Measurements from ENCODE around the gene ETFDH.
"Not testable (repeated sequence)": the region's sequence is repeated elsewhere in the genome, so short reads cannot be mapped to it uniquely, and the experiment has no call there.

Gene ETFDH

GRCh38 chr4:158644760-158645159, 27.3 kb upstream of the ETFDH start:
- H3K4me3 ChIP-seq (ENCODE audit: low read depth, low read length): no peak overlapping the region
- TF ChIP-seq CTCF (IDR thresholded peaks at IDR 0.05; ENCODE audit: borderline replicate concordance, insufficient read depth, low read depth, low read length): no peak

- H3K4me3 ChIP-seq (ENCODE audit: low read depth, low read length): no peak overlapping the region
- no peak for TF ChIP-seq CTCF (IDR thresholded peaks at IDR 0.05; ENCODE audit: borderline replicate concordance, insufficient read depth, low read depth, low read length)
Measured at GRCh38 chr4:158649111-158649680, 22.9 kb upstream of the ETFDH start.

DNA sequence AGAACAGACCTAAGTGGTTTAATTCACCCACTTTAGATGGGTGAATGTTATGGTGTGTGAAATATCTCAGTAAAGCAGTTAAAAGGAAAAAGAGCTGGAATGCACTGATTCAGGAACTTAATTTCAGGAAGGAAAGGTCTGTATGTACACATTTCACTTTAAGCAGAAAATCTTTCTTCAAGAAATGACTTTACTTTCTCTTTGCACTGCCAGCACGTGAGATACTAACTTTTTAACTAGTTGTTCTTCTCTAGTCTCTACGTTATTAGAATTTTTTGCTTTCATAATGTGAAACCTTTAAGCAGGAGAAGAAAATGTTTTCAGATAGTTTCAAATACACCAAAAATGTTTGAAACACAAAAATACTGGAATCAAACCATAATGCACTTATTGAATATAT, 19.2 kb upstream of the ETFDH start:
- no peak for TF ChIP-seq CTCF (IDR thresholded peaks at IDR 0.05; ENCODE audit: borderline replicate concordance, insufficient read depth, low read depth, low read length)
- H3K4me3 ChIP-seq (ENCODE audit: low read depth, low read length): no peak overlapping the region

DNA sequence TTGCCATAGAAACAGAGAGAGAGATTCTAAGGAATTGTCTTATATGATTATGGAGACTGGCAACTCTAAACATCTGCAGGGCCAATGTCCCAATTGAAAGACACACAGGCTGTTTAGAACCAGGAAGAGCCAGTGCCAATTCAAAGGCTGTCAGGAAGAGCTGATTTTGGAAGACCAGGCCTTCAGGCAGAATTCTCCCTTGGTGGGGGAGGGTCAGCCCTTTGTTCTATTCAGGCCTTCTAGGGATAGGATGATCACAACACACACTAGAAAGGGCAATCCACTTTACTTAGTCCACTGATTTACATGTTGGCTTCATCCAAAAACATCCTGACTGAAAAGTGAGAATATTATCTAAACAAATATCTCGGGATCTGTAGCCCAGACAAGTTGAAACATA, 15.7 kb upstream of the ETFDH start:
- H3K4me3 ChIP-seq (ENCODE audit: low read depth, low read length): no peak overlapping the region
- no peak for TF ChIP-seq CTCF (IDR thresholded peaks at IDR 0.05; ENCODE audit: borderline replicate concordance, insufficient read depth, low read depth, low read length)

GRCh38 chr4:158657291-158657690, 14.8 kb upstream of the ETFDH start:
- no peak overlapping the region for H3K4me3 ChIP-seq (ENCODE audit: low read depth, low read length)
- TF ChIP-seq CTCF (IDR thresholded peaks at IDR 0.05; ENCODE audit: borderline replicate concordance, insufficient read depth, low read depth, low read length): no peak

- H3K4me3 ChIP-seq (ENCODE audit: low read depth, low read length): not testable (repeated sequence)
Measured at GRCh38 chr4:158663255-158663654, 8.8 kb upstream of the ETFDH start.

DNA sequence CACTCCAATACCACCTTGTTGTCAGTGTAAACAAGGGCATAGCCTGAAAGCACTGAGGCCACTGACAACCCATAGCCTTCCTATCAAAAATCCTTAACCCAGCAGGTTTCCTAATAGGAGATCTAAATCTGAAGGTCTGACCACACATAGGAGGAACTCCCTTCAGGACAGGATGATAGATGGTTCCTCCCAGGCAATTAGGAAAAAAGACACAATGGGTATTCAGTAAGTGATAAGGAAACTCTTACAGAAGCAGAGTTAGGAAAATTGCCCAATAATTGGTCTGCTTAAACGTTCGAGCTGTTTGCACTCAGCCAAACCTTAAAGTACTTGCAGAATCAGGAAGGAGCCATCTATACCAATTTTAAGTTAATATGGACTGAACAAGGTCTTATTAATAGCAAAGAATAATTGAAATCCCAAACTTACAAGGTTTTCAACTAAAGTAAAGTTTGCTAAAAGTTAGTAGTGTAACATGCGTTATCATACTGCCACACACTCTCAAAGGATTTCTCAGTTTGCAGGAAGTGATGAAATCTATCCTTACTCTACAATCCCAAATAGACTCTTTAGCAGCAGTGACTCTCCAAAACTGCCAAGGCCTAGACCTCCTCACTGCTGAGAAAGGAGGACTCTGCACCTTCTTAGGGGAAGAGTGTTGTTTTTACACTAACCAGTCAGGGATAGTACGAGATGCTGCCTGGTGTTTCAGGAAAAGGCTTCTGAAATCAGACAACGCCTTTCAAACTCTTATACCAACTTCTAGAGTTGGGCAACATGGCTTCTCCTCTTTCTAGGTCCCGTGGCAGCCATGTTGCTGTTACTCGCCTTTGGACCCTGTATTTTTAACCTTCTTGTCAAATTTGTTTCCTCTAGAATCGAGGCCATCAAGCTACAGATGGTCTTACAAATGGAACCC, 8.1 kb upstream of the ETFDH start:
- not testable (repeated sequence) for H3K4me3 ChIP-seq (ENCODE audit: low read depth, low read length)

DNA sequence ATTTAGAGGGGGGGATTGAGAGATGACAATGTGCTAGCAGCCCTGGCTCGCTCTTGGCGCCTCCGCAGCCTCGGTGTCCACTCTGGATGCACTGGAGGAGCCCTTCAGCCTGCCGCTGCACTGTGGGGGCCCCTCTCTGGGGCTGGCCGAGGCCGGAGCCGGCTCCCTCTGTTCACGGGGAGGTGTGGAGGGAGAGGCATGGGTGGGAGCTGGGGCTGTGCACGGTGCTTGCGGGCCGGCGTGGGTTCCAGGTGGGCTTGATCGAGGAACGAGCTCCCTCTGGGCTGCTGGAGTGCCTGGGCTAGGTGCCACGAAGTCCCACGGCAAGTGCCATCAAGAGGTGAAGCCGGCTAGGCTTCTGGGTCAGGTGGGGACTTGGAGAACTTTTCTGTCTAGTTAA, 7.3 kb upstream of the ETFDH start:
- H3K4me3 ChIP-seq (ENCODE audit: low read depth, low read length): no peak overlapping the region
- TF ChIP-seq CTCF (IDR thresholded peaks at IDR 0.05; ENCODE audit: borderline replicate concordance, insufficient read depth, low read depth, low read length): no peak
